ENCODE data around the gene HDHD3.
"Not testable (repeated sequence)": the region's sequence is repeated elsewhere in the genome, so short reads cannot be mapped to it uniquely, and the experiment has no call there.

HDHD3 gene

GRCh38 chr9:113388833-113389232 is 12.0 kb upstream of the HDHD3 start:
- TF ChIP-seq CTCF (IDR thresholded peaks at IDR 0.05; ENCODE audit: low read depth, low read length) = no peak
- H3K4me3 ChIP-seq (ENCODE audit: low read depth, low read length) = no peak overlapping the region

GRCh38 chr9:113387560-113388230 is 10.9 kb upstream of the HDHD3 start:
- H3K4me3 ChIP-seq (ENCODE audit: low read depth, low read length) = no peak overlapping the region
- no peak for TF ChIP-seq CTCF (IDR thresholded peaks at IDR 0.05; ENCODE audit: low read depth, low read length)

- no peak for TF ChIP-seq CTCF (IDR thresholded peaks at IDR 0.05; ENCODE audit: low read depth, low read length)
- no peak overlapping the region for H3K4me3 ChIP-seq (ENCODE audit: low read depth, low read length)
These were observed 10.0 kb upstream of the HDHD3 start for GRCh38 chr9:113386571-113387393.

- TF ChIP-seq CTCF (IDR thresholded peaks at IDR 0.05; ENCODE audit: low read depth, low read length) = no peak
- no peak overlapping the region for H3K4me3 ChIP-seq (ENCODE audit: low read depth, low read length)
These were observed 5.2 kb upstream of the HDHD3 start for GRCh38 chr9:113381909-113382411.

- not testable (repeated sequence) for H3K4me3 ChIP-seq (ENCODE audit: low read depth, low read length)
These were observed 4.7 kb upstream of the HDHD3 start for GRCh38 chr9:113381441-113381840.

- TF ChIP-seq CTCF (IDR thresholded peaks at IDR 0.05; ENCODE audit: low read depth, low read length) = no peak
- no peak overlapping the region for H3K4me3 ChIP-seq (ENCODE audit: low read depth, low read length)
These were observed 4.1 kb upstream of the HDHD3 start for GRCh38 chr9:113380869-113381378.

GRCh38 chr9:113379829-113380210 is 3.0 kb upstream of the HDHD3 start:
- not testable (repeated sequence) for H3K4me3 ChIP-seq (ENCODE audit: low read depth, low read length)

- H3K4me3 ChIP-seq (ENCODE audit: low read depth, low read length) = not testable (repeated sequence)
These were observed 2.5 kb upstream of the HDHD3 start for GRCh38 chr9:113379094-113379828.
